HG03066 (cell line): Measurements from ENCODE around the gene NSUN7.

Experiments used
- ATAC-seq: cut with Tn5 transposase; IDR thresholded peaks from one replicate; pipeline ENCODE4 v1.9.1; 2021; ENCODE audit warnings: low read depth; ENCODE audit not compliant: unreplicated experiment

Gene NSUN7

DNA sequence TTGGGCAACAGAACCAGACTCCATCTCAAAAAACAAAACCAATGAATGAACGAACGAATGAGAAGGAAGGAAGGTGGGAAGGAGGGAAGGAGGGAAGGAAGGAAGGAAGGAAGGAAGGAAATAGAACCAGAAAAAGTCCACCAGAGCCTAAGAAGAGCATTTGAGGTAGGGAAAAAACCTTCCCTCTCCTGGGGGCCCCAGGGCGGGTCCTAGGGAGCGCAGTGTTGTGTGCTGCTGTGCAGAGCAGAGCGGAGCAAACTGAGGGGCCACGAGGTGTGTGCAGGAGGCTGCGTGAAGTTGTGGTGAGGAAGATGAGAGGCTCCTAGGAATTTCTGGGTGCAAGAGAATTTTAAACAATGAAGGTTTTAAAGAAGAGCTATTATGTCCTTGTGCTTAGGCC is 16.0 kb upstream of the NSUN7 start:
- ATAC-seq: no peak

DNA sequence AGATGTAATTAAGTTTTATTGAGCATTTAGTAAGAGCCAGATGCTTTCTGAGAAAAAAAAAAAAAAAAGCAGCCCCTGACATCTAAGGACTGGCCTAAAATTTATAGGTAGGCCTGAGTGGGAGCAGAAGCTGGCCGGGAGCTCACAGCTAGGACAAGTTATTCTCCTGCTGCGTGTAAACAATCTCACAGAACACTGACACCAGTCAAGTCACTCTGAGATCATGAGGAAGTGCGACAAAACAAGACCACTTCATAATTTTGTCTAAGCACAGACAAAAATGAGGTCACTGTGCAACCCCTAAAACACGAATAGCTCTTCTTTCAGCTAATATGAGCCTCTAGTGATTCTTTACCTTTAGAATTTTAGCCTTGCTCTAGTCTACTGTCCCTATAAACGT is 15.3 kb upstream of the NSUN7 start:
- no peak for ATAC-seq

DNA sequence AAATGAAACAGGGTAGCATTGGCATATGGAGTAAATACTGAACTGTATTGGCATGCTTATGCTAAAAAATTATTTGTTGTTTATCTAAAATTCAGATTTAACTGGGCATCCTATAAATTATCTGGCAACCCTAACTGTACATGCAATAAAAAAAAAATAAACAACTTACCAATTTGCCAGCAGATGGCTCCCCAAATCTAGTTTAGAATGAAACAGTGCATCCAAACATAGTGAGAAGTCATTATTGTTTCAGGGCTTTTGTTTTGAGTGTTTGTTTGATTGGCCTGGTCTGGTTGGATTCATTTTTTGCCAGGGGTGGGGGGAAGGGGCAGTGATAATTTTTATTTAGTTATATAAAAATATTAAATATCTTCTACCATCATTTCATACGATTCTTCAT is 12.8 kb upstream of the NSUN7 start:
- ATAC-seq: no peak

DNA sequence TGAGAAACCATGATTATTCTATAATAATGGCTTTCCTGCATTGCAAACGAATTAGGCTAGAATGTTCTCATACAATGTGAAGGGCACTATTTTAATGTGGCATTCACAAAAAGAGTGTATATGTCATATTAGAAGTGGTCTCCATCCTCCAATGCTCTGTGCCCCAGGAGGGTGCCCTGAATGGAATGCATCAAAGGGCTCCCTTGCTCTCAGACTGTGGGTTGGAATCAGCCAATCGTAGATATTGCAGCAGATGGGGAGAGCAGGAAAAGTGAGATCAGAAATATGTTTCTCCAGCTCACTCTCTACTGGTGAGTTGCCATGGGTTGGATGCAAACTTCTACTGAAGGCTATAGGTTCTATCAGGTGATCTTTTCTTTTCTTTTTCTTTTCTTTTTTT is 11.9 kb upstream of the NSUN7 start:
- no peak for ATAC-seq

DNA sequence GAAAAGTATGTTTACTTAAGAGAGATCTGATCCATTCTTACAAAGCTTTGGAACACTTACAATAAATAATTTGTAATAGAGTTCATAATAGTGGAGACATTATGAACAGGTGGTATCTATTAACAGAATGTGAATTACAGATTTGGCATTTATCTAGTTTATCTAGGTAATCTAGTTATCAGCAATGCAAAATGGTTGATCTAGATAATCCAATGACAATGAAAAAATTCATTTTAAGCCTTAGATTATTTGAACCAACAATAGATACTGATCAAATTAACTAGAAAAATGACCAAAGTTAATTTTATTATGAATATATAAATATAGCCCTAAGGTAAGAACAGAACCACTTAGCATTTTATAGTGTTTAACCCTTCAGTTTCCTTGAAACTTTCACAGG is 10.4 kb upstream of the NSUN7 start:
- no peak for ATAC-seq

DNA sequence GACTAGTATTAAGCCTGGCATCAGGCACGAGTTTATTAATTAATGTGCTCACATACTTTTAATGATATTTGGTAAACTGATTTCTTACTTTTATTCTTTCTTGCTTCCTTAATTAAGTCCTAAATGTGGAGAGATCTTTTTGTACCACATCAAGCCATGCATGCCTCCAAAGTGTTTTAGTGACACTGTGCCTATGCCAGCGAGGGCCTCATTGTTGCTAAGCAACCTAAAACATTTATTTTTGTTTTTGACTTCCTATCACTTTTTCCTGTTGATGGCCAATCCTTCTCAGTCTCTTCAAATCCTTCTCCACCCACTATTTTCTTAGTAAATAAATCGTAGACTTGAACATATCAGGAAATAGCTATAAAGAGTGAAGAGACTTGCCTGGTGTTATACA is 5.5 kb upstream of the NSUN7 start:
- no peak for ATAC-seq

DNA sequence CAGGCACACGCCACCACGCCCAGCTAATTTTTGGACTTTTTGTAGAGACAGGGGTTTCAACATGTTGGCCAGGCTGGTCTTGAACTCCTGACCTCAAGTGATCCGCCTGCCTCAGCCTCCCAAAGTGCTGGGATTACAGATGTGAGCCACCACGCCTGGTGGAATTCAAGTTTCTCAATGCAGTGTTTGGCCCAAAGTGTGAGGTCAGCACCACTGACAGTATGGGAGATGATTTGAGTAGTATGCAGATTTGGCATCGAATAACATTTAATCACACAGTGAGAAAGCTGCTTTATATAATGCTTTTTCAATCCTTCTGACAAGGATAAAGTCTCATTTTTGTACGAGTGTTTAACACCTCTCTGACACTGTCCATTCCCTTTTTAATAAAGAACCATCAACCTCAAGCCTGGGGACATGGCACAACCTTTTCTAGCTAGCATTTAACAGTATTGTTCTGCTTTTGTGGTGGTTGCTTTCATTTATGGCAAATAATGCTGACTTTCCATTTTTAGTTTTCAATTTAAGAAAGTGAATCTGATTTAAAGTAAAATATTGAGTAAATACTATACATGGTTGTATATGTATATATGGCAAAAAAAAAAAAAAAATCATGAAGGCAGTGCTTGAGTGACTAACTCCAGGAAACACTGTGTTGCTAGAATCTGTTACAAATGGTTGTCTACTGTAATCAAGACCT is 4.3 kb upstream of the NSUN7 start:
- no peak for ATAC-seq

DNA sequence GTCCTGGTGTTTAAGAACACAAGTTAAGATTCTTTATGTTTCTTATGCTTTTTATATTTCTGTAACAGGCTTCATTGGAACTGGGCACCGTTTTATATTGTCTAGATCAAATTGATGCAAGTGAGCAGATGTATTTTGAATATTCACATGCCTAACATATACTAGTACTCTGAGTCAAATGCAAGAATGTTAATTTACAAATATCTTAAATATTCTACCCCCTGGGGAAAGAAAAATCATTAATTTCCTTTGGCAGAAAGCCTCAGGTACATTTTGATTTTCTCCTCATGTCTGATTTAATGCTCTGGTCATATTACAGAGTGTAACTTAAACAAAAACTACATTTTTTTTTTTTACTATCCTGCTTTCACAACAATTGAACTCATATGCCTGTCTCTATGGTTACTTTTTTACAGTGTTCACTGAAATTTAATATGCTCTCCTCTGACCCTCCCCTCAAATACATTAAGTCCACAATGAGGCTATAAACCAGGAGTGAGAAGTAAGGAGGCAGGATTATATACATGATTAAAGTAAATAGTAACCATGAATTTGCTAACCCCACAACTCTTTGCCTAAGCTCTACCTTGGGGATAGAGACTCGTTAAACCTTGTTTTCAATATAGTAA is 2.4 kb upstream of the NSUN7 start:
- no peak for ATAC-seq

DNA sequence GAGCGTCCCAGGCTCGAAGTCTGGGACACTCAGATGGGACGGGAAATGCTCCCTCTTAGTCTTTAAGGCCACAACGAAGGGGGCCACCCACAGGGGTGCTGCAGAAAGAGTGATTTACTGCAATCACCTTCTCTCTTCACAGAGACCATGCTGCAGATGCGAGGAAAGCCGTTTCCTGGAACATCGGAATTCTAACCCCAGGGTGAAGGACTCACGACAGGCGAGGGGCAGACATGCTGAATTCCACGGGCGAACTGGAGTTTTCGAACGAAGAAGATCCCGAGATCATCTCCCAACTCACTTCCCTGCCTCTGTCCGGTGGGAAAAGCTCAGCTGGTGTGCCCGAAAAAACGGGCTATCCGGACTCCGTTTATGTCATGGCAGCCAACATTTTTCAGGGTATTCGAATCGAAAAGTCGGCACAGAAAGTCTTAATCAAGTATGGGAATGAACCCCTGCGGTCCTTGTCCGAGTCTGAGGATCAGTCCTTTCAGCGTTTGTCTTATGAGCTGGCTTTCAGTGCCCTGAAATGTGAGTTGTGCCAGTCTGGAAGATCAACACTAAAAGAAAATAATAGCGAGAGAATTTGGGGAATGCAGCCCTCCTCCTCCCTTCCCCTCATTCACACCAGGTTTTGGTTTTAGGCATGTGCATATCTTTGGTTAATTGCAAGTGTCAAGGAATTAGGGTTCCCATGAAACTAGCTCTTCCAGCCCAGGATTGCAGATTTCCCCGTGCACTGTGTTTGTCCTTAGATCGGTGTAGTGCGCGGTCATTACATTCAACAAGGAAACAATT is 905 bp downstream of the NSUN7 start:
- ATAC-seq: no peak

DNA sequence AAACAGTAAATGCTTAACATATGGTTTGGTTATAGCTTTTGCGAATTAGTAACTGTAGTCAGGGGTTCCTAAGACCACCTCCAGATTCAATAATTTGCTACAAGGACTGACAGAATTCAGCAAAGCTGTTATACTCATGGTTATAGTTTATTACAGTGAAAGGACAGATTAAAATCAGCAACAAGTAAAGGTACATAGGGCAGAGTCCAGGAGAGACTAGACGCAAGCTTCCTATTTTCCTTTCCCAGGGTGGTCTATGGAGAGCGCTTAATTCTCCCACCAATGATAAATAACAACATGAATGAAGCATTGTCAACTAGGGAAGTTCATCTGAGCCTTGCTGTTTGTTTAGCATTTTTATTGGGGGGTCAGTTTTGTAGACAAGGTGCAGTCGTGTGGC is 5.9 kb downstream of the NSUN7 start:
- ATAC-seq: no peak

DNA sequence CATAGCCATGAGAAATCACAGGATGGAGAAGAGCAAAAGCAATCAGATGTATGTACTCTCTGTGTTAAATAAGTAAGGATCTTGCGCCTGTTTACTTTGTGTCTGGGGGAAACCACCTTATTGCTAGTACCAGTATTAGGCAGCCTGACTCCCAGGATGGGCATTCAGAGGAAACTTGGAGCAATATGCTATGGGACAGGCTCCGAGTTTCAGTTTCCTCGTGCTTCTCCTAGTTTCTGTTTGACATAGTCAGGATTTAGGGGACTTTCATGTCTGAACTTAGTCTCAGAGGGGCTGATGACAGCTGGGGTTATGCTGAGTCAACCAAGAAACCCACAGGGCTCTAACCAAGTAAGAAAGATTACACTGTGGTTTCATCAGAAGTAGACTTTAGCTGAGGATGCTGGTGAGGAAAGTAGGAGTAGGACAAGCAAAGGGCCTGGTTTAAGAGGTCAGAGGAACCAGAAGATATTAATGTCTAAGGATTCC is 13.5 kb downstream of the NSUN7 start:
- ATAC-seq: peak; percentile 99

DNA sequence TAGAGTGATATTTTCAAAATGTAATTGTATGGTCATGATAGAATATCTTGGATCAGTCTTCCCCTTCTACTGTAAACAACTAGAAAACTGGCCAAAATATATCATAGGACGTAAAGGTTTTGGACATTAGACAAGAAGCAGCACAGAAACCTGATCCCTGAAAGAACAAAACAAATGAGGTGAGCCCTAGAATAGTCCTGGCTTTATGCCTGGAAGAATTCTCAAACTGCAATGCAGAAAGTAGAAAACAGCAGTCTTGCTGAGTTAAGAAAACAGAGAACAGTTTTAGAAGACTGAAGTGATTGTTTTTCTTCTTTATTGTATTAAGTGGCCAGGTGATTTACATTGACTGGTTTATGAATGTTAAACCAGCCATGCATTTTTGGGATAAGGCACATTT is 19.5 kb downstream of the NSUN7 start:
- no peak for ATAC-seq

DNA sequence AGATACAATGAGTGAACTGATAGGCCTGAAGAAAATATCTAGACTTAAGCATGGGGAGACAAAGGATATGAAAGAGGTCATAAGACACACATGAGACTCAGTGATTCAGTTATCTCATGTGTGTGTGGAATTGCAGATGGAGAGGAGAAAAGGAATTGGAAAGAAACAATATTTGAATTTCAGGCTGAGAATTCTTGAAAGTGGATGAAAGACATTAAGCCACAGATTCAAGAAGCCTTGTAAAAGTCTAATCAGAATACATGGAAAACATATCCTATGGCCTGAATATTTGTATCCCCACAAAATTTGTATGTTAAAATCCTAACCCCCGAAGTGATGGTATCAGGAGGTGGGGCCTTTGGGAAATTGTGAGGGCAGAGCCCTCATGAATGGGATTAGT is 28.3 kb downstream of the NSUN7 start:
- no peak for ATAC-seq

DNA sequence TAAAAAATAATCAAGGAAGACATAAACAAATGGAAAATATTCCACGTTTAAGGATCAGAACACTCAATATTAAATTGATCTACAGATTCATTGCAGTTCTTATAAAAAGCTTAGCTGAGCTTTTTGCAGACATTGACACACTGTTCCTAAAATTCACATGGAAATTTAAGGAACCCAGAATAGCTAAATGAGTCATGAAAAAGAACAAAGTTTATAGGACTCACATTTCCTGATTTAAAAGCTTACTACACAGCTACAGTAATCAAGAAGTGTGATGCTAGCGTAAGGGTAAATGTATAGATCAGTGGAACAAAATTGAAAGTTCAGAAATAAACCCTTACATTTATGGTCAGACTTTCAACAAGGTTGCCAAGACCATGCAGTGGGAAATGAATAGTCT is 33.1 kb downstream of the NSUN7 start:
- no peak for ATAC-seq

DNA sequence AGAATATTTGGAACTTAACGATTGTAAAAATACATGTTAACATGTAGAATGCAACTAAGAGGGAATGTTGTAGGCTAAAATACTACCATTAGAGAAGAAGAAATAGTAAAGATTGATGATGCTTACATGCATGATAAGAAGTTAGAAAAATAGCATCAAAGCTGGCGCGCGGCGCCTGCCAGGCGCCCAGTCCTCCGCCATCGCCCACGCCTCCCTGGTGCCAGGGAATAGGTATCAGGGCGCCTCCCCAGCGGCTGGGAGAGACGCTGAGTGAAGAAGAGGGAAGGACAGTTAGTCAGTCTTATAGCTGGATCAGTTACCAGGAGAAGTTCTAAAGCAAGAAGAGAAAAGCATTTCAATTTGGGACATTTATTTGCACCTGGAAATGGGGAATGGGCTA is 36.0 kb downstream of the NSUN7 start:
- ATAC-seq: no peak

DNA sequence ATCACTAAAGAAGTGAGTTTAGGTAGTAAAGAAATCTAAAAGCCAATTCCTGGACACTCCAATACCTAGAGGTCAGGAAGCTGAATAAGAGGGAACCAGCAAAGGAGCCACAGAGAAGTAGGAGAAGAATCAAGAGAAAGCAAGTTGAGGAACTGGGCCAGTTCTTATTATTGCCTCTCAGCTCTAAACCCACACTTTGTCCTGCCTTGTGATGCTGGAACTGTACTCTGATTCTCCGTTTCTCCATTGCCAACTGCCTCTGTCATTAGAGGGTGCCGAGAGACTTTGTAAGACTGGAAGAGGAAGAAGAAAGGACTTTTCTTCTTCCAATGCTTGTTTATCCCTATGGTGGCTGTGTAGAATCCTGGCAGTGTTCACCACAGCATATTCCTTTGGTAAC is 38.6 kb downstream of the NSUN7 start:
- no peak for ATAC-seq

DNA sequence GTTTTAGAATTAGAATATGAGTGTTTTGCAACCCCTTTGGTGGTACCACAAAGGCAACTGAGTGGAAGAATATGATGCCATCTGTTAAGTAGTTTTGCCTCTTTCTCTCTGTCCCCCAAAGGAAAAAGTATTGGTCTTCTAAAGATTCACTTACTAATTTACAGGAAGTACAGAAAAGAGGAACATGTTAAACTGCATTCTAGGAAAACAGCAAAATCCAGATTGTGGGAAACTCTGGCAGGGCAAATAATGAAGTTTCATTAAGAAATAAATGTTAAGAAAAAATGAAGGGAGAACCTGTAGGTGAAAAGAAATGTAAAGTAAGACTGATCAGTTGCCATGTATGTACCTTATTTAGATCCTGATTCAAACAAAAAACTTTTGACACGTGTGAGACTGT is 39.3 kb downstream of the NSUN7 start:
- ATAC-seq: no peak

DNA sequence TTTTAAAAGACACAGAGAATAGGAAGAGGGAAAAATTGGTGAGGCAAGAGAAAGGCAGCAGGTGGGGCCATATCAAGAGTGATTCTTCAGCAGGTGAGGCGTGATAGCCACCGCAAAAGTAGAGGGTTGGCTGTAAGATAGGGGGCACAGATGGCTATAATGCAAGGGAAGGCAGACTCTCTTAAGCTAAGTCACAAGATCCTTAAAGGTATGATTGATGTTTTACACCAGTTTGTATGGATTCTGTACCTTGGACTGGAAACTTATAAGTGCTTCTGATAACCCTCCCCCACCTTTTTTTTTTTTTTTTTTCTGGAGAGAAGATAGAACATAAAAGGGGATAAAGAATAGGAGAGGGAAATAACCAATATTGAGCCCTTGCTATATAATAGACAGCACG is 40.0 kb downstream of the NSUN7 start:
- no peak for ATAC-seq

DNA sequence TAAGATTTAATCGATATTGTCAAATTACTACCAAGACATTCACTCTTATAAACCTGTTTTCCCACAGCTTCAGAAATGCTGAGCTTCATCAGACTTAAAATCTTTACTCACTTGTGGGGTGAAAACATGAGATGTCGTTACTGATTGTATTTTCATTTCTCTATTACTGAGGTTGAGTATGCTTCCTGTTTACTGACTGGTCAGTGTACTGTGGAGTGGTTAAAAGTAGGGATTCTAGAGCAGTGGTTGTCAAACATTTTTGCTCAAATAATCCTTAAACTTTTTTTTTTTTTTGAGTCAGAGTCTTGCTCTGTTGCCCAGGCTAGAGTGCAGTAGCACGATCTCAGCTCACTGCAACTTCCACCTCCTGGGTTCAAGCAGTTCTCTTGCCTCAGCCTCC is 50.3 kb downstream of the NSUN7 start:
- peak; percentile 75 for ATAC-seq

DNA sequence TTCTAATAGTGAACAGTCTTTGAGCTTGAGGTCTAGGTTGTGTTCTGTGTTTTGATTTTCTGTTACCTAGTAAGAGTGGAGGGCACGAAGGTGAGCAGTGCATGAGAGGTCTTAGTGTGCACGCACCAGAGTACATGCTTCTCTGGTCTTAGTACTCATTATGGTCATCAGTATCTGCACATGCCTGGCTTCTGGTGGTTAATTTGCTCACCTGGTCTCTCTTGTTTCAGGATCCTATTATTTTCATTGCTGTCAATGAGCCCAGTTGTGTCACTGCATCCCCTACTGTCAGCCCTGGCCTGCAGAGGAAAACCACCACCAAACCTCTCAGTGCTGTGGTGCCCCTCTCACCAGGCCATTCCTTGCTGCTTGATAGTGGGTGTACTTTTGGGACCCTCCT is 54.8 kb downstream of the NSUN7 start:
- no peak for ATAC-seq

DNA sequence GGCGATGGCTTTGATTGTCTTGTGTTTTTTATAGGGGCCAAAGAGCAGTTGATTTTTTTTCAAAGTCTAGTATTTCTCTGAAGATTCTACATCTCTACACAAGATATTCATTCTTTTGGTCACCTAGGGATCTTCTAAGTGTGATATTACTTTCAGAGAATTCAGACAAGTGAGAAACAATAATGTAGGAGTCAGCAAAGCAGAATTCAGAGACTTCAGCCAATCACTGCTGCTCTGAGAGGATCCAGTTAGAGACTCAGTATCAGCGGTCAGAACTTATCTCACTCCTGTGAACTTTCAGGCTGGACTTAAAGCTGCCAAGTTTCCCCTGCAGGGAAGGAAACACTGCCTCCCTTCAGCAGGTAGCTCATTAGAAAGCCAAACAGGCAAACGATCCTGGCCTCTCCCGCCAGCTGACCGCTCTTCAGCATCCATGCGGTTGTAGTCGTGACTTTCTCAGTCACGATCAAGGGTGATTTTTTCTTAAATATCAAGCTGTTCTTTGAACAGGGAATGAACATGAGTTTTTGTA is 59.2 kb downstream of the NSUN7 start:
- no peak for ATAC-seq

DNA sequence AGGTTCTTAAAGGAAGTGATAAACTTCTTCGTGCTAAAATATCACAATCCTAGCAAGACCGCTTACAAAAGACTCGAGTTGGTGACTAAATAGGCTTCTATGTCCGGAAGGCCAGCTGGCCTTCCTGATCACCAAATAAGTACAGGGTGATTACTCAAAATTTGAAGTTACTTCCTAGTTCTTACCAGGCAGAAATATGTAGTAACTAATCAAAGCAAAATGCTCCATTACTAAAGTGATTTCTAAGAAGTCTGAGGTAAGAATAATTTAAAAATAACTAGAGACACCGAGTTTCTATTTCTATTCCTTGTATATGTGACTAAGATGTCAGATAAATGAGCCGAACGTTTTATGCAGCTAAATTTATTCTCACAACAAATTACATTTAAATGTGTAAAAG is 62.2 kb downstream of the NSUN7 start:
- ATAC-seq: no peak
